Activated CD4-positive, alpha-beta T cell treated with anti-CD3 and anti-CD28 coated beads, Interleukin-2, Interleukin-4, amounts not matched to agents 100 ng/mL and 50 ng/mL, durations not matched to agents 16 hours and 8 hours (primary cell): Measurements from ENCODE around the gene SRP19.
"Not testable (repeated sequence)": the region's sequence is repeated elsewhere in the genome, so short reads cannot be mapped to it uniquely, and the experiment has no call there.

ENCODE experiments used
- DNase-seq: peaks from one replicate; pipeline ENCODE4 v3.0.0-alpha.2; 2020; ENCODE audit warnings: low spot score

SRP19 gene

DNA sequence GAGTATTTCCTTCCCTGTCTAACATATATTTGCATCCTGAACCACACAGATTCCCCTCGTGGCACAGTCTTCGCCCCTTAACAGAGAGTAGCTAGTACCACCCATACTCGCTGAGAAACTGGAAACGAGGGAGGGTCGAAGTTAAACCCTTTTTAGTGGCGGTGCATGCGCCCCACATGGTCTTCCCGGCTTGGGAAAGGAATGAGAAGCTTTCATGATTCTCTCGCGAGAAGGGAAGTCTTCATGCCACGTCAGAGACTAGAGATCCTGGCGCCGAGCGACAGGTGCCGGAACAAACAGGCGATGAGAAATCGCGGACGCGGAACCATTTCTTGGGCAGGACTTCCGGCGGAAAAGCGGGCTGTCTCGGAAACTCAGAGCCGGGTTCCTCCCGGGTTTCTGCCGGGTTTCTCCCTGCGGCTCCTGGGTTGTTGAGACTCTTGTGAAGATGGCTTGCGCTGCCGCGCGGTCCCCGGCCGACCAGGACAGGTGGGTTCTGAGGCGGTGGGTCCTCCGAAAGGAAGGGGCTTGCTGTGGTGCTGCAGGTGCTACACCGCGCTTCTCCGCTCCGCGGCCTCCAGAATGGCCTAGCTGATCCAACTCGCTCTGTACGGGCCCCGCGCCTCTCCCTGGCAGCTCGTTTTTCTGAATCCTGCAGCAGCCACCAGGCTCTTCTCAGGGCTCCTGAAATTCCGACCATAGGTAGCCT, at the start of gene SRP19:
TSS of gene SRP19 (plus strand) at position 359 of the 709 bp plus-strand sequence. CDS start at position 449, 90 bp downstream.
- DNase-seq = peak; percentile 96

DNA sequence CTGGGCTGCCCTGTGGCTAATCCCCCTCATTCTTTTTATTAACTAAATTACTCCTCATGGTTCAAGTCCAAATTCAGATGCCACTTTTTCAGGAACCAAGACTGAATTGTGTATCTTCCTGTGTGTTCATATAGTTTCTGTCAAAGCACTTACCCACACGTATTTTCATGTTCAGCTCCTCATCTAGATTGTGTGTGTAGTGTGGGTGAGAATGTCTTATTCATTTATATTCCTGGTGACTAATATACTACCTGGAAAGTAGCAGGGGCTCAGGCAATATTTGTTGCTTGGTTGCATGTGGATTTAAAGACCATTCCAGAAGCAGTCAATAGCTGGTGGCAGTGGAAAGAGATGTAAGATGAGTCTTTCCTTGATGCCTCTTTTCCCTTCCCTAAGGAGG, 48.5 kb upstream of the SRP19 start:
- DNase-seq = no peak

GRCh38 chr5:112820246-112820645, 40.8 kb upstream of the SRP19 start:
- DNase-seq = no peak

- no peak for DNase-seq
These were observed 38.6 kb upstream of the SRP19 start for GRCh38 chr5:112822456-112822855.

DNA sequence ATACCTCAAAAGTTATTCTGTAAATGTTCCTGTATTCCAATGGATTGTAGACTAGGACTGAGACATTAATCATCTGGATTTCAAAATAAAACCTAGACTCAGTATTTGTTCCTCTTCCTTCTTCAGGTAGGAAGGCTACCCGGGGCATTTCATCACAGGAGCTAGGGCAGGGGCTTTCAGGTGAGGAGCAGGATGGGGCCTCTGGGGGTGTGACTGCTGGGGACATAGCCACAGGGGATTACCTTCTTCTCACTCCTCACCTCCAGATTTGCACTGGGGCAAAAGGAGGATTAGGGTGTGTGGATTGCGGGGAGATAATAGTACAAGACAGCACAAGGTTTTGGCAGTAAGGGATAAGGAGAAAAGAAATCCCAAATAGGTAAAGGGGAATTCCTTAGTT, 37.9 kb upstream of the SRP19 start:
- DNase-seq = no peak

GRCh38 chr5:112823656-112824055, 37.4 kb upstream of the SRP19 start:
- DNase-seq = no peak

- DNase-seq = no peak
These were observed 36.9 kb upstream of the SRP19 start for GRCh38 chr5:112824197-112824596.

DNA sequence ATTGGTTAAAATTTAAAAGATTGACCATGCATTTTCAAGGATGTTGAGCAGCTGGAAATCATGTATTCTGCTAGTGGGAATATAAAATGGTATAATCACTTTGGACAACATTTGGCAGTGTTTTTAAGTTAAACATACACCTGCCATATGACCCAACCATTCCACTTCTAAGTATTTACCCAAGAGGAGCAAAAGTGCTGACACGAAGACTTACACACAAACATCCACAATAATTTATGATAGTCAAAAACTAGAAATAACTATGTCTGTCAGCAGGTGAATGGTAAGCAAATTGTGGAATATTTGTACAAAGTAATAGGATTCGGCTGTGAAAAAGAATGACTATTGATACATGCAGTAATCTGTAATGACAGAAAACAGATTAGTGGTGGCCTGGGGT, 30.7 kb upstream of the SRP19 start:
- no peak for DNase-seq

GRCh38 chr5:112833971-112834370, 27.1 kb upstream of the SRP19 start:
- DNase-seq = no peak

GRCh38 chr5:112844489-112844888, 16.6 kb upstream of the SRP19 start:
- DNase-seq = no peak

GRCh38 chr5:112846556-112846955, 14.5 kb upstream of the SRP19 start:
- no peak for DNase-seq

- DNase-seq = no peak
These were observed 13.8 kb upstream of the SRP19 start for GRCh38 chr5:112847306-112847705.

DNA sequence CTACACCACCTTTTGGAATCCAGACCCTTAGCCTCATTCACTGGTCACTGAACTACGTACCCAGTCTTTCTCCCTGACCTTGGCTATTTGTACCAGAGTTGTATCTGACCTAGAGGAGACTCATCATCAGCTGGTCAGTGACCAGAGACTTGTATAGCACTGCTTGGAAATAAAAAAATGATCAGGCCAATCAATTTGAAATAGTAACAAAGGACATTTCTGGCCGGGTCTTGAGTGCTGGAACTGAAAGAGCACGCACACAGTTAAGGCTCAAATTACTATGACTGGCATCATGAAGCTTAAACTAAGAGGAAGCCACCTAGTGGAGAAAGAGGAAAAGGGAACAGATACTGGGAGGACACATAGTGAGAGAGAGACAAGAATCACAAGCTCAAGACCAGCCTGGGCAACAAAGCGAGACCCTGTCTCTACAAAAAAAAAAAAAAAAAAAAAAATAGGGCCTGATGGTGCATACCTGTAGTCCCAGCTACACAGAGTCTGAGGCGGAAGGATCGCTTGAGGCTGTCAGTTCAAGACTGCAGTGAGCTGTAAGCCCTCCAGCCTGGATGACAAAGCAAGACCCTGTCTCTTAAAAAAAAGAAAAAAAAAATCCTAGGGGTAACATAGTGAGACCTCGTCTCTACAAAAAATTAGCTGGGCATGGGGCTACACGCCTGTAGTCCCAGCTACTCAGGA, 12.8 kb upstream of the SRP19 start:
- peak; percentile 72 for DNase-seq

- no peak for DNase-seq
These were observed 11.2 kb upstream of the SRP19 start for GRCh38 chr5:112849912-112850311.

GRCh38 chr5:112854651-112855050, 6.4 kb upstream of the SRP19 start:
- DNase-seq = no peak

DNA sequence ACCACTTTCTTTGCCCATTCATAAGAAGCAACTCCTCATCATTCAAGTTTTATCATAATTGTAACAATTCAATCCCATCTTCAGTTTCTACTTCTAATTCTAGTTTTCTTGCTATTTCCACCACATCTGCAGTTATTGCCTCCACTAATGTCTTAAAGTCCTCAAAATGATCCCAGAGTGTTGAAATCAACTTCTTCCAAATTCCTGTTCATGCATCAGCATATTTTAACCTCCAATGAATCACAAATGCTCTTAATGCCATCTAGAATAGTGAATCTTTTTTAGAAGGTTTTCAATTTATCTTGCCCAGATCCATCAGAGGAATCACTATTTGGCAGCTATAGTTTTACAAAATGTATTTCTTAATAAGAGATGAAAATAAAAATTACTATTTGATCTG, 3.2 kb upstream of the SRP19 start:
- no peak for DNase-seq

- not testable (repeated sequence) for DNase-seq
These were observed 537 bp upstream of the SRP19 start for GRCh38 chr5:112860571-112860928.

DNA sequence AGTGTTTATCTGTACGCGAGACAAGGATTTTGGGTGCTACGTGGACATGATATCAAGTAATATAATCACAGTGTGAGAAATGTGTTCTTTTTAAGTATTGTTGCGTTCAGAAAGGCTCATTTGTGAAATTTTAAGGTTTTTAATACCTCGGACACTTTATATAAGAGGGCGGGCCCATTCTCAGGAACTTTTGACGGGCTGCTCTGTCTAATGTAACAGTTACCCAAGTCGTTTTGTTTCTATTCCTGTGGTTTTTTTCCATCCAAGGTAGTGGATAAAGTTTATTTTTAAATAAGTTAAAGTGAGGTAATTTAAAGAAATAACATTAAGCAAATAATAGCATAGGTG, 525 bp downstream of the SRP19 start:
- DNase-seq = no peak

GRCh38 chr5:112862085-112862484, 998 bp downstream of the SRP19 start:
- no peak for DNase-seq

DNA sequence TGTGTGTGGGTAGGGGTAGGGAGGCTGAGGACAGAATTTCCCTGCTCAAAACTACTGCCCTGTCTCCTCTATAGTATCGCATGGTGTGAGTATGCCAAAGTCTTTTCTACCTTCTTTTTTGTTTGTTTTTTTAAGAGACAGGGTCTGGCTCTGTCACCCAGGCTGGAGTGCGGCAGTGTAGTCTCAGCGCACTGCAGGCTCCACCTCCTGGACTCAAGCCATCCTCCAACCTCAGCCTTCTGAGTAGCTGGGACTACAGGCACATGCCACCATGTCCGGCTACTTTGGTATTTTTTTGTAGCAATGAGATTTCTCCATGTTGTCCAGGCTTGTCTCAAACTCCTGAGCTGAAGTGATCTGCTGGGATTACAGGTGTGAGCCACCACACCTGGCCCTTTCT, 2.5 kb downstream of the SRP19 start:
- DNase-seq = no peak

GRCh38 chr5:112865128-112865527, 4.0 kb downstream of the SRP19 start:
- no peak for DNase-seq

- no peak for DNase-seq
These were observed 5.7 kb downstream of the SRP19 start for GRCh38 chr5:112866739-112867138.

- DNase-seq = no peak
These were observed 6.3 kb downstream of the SRP19 start for GRCh38 chr5:112867411-112867810.

- DNase-seq = peak; percentile 34
These were observed 8.9 kb downstream of the SRP19 start for GRCh38 chr5:112869948-112870347.
